SH-SY5Y (cell line): ENCODE results near the gene NLRX1.

ENCODE experiments used
- GATA2 ChIP-seq: IDR thresholded peaks from 2 replicates; pipeline ENCODE4 v1.6.1; 2011; ENCODE audit warnings: mild to moderate bottlenecking, low read depth, low read length
- GATA3 ChIP-seq: IDR thresholded peaks from 2 replicates; pipeline ENCODE4 v1.6.1; 2011; ENCODE audit warnings: low read depth, mild to moderate bottlenecking, low read length, moderate library complexity

- TF ChIP-seq GATA2 (no peak), GATA3 (no peak)
These were observed 15.9 kb upstream of the NLRX1 start for GRCh38 chr11:119152604-119153003.
